AG04450 (cell line): ENCODE results near the gene OTUD3. TPM values are rescaled to one million over a fixed set of nuclear protein-coding genes. Genes with fewer than 3 reads are reported as not detected.
"Not testable (repeated sequence)": the region's sequence is repeated elsewhere in the genome, so short reads cannot be mapped to it uniquely, and the experiment has no call there.

Source experiments
- CTCF ChIA-PET: fragments of 300-600, 350-600 bp; formaldehyde crosslinking; extraction: SDS; loops from one replicate; lab custom pipeline; 2022; ENCODE audit warnings: antibody characterized with exemption, inconsistent platforms; lab: Charles Lee
- POLR2A ChIA-PET: fragments of 350-600 bp; formaldehyde crosslinking; extraction: SDS; loops from one replicate; lab custom pipeline; 2021; ENCODE audit warnings: antibody characterized with exemption, inconsistent platforms; lab: Yijun Ruan, JAX
- DNase-seq: peaks from one replicate; pipeline ENCODE4 v3.0.0-alpha.2; 2011; ENCODE audit warnings: low read depth, low spot score
- H3K27ac ChIP-seq: one replicate; pipeline ENCODE4 v1.5.1; 2012; ENCODE audit warnings: low read depth, low read length, control low read depth
- H3K27me3 ChIP-seq: one replicate; pipeline ENCODE4 v1.6.0; 2012; ENCODE audit warnings: low read length; ENCODE audit not compliant: control insufficient read depth, insufficient read depth
- H3K4me3 ChIP-seq: 2 replicates; pipeline ENCODE4 v1.5.1; 2011; ENCODE audit warnings: mild to moderate bottlenecking, low read depth, low read length, control low read depth
- H3K9me3 ChIP-seq: 2 replicates; pipeline ENCODE4 v1.5.1; 2012; ENCODE audit warnings: low read length; ENCODE audit not compliant: control insufficient read depth, insufficient read depth
- CTCF ChIP-seq: IDR thresholded peaks from 2 replicates; pipeline ENCODE4 v1.5.1; 2011; ENCODE audit warnings: low read depth, low read length, control low read depth, inconsistent platforms
- polyA plus RNA-seq: library from polyadenylated mRNA; depleted of rRNA; stranded (reverse); fragments of >200 nt; gene quantifications from 2 replicates; pipeline ENCODE4 v1.2.3, GENCODE V29; 2011

The OTUD3 gene
- polyA plus RNA-seq, 1 experiment = 4.8 TPM

GRCh38 chr1:19923953-19924346 is 41.8 kb downstream of the OTUD3 start:
- H3K27me3 ChIP-seq = peaks cover 16% of the 10 kb centered on the region
- DNase-seq = no peak
- ChIA-PET POLR2A (no interaction called here), CTCF (no interaction called here)
- no peaks in the 10 kb centered on the region for H3K9me3 ChIP-seq
- H3K27ac ChIP-seq = no peak overlapping the region
- no peak for TF ChIP-seq CTCF
- no peak overlapping the region for H3K4me3 ChIP-seq

GRCh38 chr1:19925342-19926070 is 43.3 kb downstream of the OTUD3 start:
- H3K9me3 ChIP-seq = no peaks in the 10 kb centered on the region
- ChIA-PET CTCF (interaction anchor here (0.9 kb wide), 1 partner anchor 8 kb away, joined by 3 read pairs; no protein-coding TSS in a partner anchor), POLR2A (no interaction called here)
- TF ChIP-seq CTCF = no peak
- no peak overlapping the region for H3K27ac ChIP-seq
- H3K27me3 ChIP-seq = peaks cover 16% of the 10 kb centered on the region
- no peak overlapping the region for H3K4me3 ChIP-seq
- no peak for DNase-seq

GRCh38 chr1:19926296-19927129 is 44.3 kb downstream of the OTUD3 start:
- Histone ChIP-seq H3K9me3 (peaks cover 4% of the 10 kb centered on the region; the same call in 1 of the 2 replicates), H3K27ac (no peak overlapping the region), H3K27me3 (peaks cover 12% of the 10 kb centered on the region), H3K4me3 (no peak overlapping the region)
- ChIA-PET CTCF (interaction anchor here (0.9 kb wide), 1 partner anchor 9 kb away, joined by 3 read pairs; no protein-coding TSS in a partner anchor), POLR2A (no interaction called here)
- no peak for TF ChIP-seq CTCF
- no peak for DNase-seq

- H3K4me3 ChIP-seq, CTCF ChIA-PET, POLR2A ChIA-PET, H3K27ac ChIP-seq, DNase-seq: not testable (repeated sequence)
- peaks cover 10% of the 10 kb centered on the region for H3K27me3 ChIP-seq
- H3K9me3 ChIP-seq = peaks cover 10% of the 10 kb centered on the region; the same call in 1 of the 2 replicates
Measured at GRCh38 chr1:19927130-19927421, 44.9 kb downstream of the OTUD3 start.

GRCh38 chr1:19932866-19933265 is 50.7 kb downstream of the OTUD3 start:
- ChIA-PET POLR2A (no interaction called here), CTCF (no interaction called here)
- H3K27ac ChIP-seq = no peak overlapping the region
- no peak for TF ChIP-seq CTCF
- H3K9me3 ChIP-seq = peaks cover 17% of the 10 kb centered on the region; the same call in 1 of the 2 replicates
- DNase-seq = no peak
- no peaks in the 10 kb centered on the region for H3K27me3 ChIP-seq
- H3K4me3 ChIP-seq = no peak overlapping the region
